MM.1S (cell line): Measurements from ENCODE around the gene PLA2G4E.

ENCODE experiments used
- EZH2 ChIP-seq: fragments of 300-600 bp; sonication (generic); optimal IDR thresholded peaks from 2 replicates; pipeline ENCODE3; 2017; ENCODE audit warnings: low read depth, mild to moderate bottlenecking, antibody characterized with exemption, low read length, mixed read lengths
- EZH2phosphoT487 ChIP-seq: fragments of 300-600 bp; sonication (generic); IDR thresholded peaks from 2 replicates; pipeline ENCODE4 v1.6.1; 2018; ENCODE audit warnings: antibody characterized with exemption, low read length
- TF ChIP-seq, protein P1 (sequence below): fragments of 300-600 bp; sonication (generic); IDR thresholded peaks from 2 replicates; pipeline ENCODE4 v1.5.1; 2016; ENCODE audit warnings: antibody characterized with exemption, low read length, mixed read lengths

DNA sequence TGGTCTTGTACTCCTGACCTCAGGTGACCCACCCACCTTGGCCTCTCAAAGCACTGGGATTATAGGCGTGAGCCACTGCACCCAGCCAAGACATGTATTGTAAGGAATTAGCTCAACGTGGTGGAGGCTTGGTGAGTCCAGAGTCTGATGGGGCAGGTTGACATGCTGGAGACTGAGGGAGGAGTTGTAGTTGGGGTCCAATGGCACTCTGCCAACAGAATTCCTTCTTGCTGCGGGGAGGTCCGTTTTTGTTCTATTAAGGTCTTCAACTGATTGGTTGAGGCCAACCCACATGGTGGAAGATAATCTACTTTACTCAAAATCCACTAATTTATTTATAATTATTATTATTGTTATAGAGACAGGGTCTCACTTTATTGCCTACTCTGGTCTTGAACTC lies 43.4 kb upstream of the PLA2G4E start:
- TF ChIP-seq, protein P1, sequence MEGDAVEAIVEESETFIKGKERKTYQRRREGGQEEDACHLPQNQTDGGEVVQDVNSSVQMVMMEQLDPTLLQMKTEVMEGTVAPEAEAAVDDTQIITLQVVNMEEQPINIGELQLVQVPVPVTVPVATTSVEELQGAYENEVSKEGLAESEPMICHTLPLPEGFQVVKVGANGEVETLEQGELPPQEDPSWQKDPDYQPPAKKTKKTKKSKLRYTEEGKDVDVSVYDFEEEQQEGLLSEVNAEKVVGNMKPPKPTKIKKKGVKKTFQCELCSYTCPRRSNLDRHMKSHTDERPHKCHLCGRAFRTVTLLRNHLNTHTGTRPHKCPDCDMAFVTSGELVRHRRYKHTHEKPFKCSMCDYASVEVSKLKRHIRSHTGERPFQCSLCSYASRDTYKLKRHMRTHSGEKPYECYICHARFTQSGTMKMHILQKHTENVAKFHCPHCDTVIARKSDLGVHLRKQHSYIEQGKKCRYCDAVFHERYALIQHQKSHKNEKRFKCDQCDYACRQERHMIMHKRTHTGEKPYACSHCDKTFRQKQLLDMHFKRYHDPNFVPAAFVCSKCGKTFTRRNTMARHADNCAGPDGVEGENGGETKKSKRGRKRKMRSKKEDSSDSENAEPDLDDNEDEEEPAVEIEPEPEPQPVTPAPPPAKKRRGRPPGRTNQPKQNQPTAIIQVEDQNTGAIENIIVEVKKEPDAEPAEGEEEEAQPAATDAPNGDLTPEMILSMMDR = no peak
- TF ChIP-seq EZH2 = no peak
- no peak for TF ChIP-seq EZH2phosphoT487
